GM10248 (cell line): ENCODE measurements around the gene HOGA1.
A peak's percentile ranks its signal among the peaks of the same experiment; 100 is the strongest.
"Not testable (repeated sequence)": the region's sequence is repeated elsewhere in the genome, so short reads cannot be mapped to it uniquely, and the experiment has no call there.

Source experiments
- CTCF ChIA-PET: fragments of 300-600 bp; sonication (Branson Sonifier 250); formaldehyde crosslinking; extraction: SDS; loops from one replicate; lab custom pipeline; 2021; ENCODE audit warnings: antibody characterized with exemption; lab: Yijun Ruan, JAX
- POLR2A ChIA-PET: fragments of 350-650 bp; sonication (Branson Sonifier 250); formaldehyde crosslinking; extraction: SDS; loops from one replicate; lab custom pipeline; 2020; ENCODE audit warnings: antibody characterized with exemption; lab: Yijun Ruan, JAX
- DNase-seq: peaks from one replicate; pipeline ENCODE4 v3.0.0; 2012; ENCODE audit errors: extremely low spot score
- TF ChIP-seq, protein P1 (sequence below): IDR thresholded peaks from 2 replicates; pipeline ENCODE4 v1.5.1; 2012; ENCODE audit warnings: mild to moderate bottlenecking, low read depth; ENCODE audit errors: extremely low read depth, missing control alignments, control extremely low read depth

Gene HOGA1

DNA sequence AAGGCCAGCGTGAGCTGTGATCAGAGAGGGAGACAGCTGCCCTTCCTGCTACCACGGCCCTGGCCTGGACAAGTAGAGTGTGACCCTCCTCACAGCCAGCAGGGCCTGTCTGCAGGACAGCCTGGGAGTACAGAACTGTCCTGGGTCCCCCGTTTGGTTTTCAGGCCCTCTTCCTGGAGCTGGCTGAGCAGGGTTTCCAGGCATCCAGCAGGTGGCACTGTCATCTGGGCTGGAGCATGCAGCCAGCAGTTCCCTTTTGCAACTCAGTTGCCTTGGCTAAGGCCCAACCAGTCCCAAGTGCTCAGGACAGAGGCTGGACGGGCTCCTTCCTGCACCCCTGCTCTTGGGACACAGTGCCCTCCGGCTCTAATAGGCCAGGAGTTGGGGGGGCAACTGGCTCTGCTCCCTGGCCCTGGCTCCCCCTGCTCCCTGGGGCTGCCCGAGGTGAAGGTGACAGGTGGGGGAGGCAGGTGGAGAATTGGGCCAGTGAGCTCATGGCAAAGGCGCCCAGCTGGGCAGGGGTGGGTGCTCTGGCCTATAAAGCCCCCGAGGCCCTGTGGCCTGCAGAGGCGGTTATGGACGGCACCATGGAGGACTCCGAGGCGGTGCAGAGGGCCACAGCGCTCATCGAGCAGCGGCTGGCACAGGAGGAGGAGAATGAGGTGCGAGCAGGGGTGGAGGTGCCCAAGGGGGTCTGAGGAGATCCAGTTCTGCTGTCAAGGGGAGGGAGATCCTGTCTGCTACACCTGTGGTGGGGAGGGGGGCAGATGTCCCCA lies 11.8 kb upstream of the HOGA1 start, which contains the start of gene ANKRD2:
Gene ANKRD2 (plus strand): TSS at position 566 of the 776 bp plus-strand sequence. CDS start 10 bp downstream, at position 576.
- CTCF ChIA-PET, result interaction anchor here (0.7 to 4.9 kb wide), 28 partner anchors 11 to 164 kb away, joined by 3 to 55 read pairs (median 5); partner anchors contain the start of genes AVPI1, C10orf62, HOGA1 and ZFYVE27
- POLR2A ChIA-PET, result no interaction called here
- DNase-seq, result peak; percentile 83
- TF ChIP-seq, protein P1, sequence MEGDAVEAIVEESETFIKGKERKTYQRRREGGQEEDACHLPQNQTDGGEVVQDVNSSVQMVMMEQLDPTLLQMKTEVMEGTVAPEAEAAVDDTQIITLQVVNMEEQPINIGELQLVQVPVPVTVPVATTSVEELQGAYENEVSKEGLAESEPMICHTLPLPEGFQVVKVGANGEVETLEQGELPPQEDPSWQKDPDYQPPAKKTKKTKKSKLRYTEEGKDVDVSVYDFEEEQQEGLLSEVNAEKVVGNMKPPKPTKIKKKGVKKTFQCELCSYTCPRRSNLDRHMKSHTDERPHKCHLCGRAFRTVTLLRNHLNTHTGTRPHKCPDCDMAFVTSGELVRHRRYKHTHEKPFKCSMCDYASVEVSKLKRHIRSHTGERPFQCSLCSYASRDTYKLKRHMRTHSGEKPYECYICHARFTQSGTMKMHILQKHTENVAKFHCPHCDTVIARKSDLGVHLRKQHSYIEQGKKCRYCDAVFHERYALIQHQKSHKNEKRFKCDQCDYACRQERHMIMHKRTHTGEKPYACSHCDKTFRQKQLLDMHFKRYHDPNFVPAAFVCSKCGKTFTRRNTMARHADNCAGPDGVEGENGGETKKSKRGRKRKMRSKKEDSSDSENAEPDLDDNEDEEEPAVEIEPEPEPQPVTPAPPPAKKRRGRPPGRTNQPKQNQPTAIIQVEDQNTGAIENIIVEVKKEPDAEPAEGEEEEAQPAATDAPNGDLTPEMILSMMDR, result peak; percentile 82

DNA sequence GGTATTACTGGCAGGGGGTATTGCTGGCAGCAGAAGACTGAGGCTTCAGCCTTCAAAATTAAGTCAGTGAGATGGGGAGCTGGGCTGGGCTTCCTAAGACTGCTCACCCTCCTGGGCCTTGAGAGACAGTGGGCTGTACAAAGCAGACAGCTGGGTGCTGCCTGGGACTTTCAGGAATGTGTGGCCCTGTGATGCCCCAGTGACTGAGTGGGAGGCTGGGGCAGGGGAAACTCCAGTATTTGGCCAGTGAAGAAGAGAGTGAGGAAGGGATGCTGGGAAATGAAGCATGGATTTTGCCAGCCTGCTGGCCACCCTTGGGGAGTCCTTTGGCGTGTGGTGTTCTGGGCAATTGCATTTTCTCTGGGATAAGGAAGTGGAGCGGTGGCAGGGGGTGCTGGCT lies 11.2 kb upstream of the HOGA1 start:
- DNase-seq, result no peak
- CTCF ChIA-PET, result interaction anchor here (1.1 to 4.9 kb wide), 8 partner anchors 10 to 163 kb away, joined by 4 to 55 read pairs (median 10); partner anchors contain the start of genes C10orf62, HOGA1 and ZFYVE27
- TF ChIP-seq, protein P1, result no peak
- POLR2A ChIA-PET, result no interaction called here

DNA sequence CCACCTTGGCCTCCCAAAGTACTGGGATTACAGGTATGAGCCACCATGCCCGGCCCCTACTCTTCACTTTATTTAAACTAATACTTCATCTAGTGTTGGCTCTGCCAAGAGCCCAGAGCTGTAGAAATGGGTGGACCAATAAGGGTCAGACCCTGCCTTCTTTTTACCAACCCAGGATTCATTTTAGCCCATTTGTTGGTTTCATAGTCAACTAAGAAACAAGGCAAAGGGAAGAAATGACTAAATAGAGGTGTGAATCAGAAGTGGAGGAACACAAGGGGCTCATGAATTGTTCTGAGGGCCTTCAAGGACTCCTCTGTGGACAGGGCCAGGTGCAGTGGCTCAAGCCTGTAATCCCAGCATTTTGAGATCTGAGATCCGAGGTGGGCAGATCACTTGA lies 10.5 kb upstream of the HOGA1 start:
- TF ChIP-seq, protein P1, result no peak

DNA sequence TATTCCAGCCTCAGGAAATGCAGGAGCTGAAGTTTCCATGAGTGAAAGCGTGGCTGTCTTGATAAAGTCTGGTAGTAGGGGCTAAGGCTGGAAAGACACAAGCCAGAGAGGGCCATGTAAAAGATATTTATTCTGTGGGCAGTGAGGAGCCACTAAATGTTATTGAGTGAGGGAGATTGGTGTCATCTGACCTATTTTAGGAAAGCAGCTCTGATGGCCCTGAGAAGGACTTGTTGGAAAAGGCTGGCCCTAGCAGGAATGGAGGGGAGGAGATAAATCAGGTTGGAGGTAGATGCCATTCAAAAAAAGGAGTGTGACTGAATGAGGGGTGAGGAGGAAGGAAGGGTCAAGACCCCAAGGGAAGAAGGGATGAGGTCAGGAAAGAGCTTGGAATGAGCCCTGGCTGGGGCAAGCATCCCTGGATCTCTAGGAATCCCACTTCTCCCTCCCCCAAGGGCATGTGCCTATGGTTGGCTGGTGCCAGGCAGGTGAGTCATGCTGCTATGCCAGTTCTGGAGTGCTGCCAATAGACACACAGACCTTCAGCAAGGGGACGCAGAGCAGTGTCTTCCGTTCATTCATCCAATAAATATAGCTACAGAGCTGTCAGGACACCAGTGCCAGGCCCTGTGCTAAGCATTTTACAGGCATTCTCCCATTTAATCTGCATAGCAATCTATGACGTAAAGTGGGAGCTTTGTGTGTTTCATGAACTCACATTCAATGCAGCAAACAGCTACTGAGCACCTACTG lies 9.6 kb upstream of the HOGA1 start:
- TF ChIP-seq, protein P1, result no peak
- CTCF ChIA-PET, result interaction anchor here (1.1 to 4.9 kb wide), 5 partner anchors 9 to 157 kb away, joined by 3 to 55 read pairs (median 3); partner anchors contain the start of gene HOGA1
- POLR2A ChIA-PET, result no interaction called here
- DNase-seq, result no peak

More for the DNA sequence above, 10.5 kb upstream of the HOGA1 start:
- CTCF ChIA-PET, result interaction anchor here (2.5 to 4.9 kb wide), 2 partner anchors 10 to 17 kb away, joined by 19 to 55 read pairs; partner anchors contain the start of genes C10orf62 and HOGA1
- DNase-seq, result no peak
- POLR2A ChIA-PET, result no interaction called here

DNA sequence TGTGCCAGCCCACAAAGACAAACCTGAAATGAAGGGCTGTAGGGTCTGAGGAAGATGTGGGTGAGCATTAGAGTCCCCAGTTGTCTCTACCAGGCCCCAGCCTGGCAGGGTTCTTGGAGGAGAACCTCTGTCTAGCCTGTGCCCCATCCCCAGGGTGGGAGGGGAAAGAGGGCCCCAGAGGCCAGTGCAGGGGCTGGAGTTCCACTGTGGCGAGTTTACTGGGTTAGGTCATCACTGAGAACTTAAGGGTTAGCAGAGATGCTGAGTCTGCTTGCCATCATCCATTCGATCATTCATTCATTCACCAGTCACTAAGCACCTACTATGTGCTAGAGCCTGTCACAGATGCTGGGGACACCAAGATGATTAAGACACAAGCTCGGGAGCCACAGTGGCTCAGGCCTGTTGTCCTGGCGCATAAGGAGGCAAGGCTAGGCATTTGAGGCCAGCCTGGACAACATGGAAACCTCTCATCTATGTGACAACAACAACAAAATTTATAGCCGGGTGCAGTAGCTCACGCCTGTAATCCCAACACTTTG lies 9.0 kb upstream of the HOGA1 start:
- ChIA-PET CTCF (interaction anchor here (1.1 to 4.9 kb wide), 7 partner anchors 8 to 156 kb away, joined by 3 to 55 read pairs (median 3); partner anchors contain the start of gene HOGA1), POLR2A (no interaction called here)
- TF ChIP-seq, protein P1, result no peak
- DNase-seq, result no peak

DNA sequence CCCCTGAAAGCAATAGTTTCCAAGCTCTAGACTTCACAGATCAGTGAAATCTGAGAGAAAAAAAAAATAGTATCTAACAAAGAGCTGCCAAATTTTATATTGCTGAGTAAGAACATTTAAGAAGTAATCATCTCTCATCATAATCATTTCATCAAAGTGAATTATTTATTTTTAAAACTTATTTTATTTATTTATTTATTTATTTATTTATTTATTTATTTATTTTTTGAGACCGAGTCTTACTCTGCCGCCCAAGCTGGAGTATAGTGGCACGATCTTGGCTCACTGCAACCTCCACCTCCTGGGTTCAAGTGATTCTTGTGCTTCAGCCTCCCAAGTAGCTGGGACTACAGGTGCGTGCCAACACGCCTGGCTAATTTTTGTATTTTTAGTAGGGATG lies 7.7 kb upstream of the HOGA1 start:
- POLR2A ChIA-PET, DNase-seq: not testable (repeated sequence)
- CTCF ChIA-PET, result interaction anchor here (1.2 to 1.4 kb wide), 2 partner anchors 42 to 125 kb away, joined by 3 read pairs; no protein-coding TSS in a partner anchor
